ENCODE results near the gene KRT20. TPM values are rescaled to one million over a fixed set of nuclear protein-coding genes. Genes with fewer than 3 reads are reported as not detected.
A peak's percentile ranks its signal among the peaks of the same experiment; 100 is the strongest.

Gene KRT20
- total and polyA plus RNA-seq, 2 of the 13 experiments (the other 11 are each of a cell fraction or from before 2014, with no cell fraction given): 0.13 to 0.20 TPM

DNA sequence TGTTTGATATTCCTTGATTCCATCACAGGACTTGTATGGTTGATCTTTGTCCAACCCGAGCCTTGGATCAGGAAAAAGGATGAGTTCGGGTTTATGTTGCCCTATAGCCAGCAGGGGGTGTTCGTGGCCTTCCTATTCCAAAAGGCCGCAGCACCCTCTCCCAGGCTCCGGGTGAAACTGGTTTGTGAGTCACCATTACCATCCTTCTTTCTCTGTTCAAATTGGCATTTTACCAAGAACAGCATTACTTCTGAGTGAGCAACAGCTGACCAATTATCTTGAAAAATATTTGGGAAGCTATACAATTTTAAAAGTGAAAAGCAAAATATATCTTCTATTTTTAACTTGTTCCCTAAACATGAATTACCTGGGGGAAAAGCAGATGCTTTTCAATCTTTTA is 24.3 kb upstream of the KRT20 start:
- no peak overlapping the region for H3K4me2 ChIP-seq (ENCODE audit: low read depth, low read length)
- intact Hi-C loops (cut with micrococcal nuclease; ENCODE audit: unreplicated experiment): loop anchor here (1.0 to 10.0 kb wide), 9 partner anchors 47 to 753 kb away; partner anchors contain the start of genes KRT19, KRTAP1-1, KRTAP2-1 and KRTAP3-1
- H3K9me3 ChIP-seq (ENCODE audit: low read length): no peaks in the 10 kb centered on the region
- H3K4me1 ChIP-seq (ENCODE audit: insufficient read depth, low read length): peaks cover 33% of the 10 kb centered on the region
- FAIRE-seq: peak; percentile 95
- H3K79me2 ChIP-seq (ENCODE audit: insufficient read depth, low read length): no peaks in the 10 kb centered on the region
- BruUV-seq (replicated peaks): no TSS peak
- no peak overlapping the region for H3K27ac ChIP-seq (ENCODE audit: extremely low read length, insufficient read depth, low read length)
- no peaks in the 10 kb centered on the region for H3K27me3 ChIP-seq (ENCODE audit: control insufficient read depth in 1 of 2, insufficient read depth in 2 of 2, low read length in 2 of 2)
- no peak overlapping the region for H3K4me3 ChIP-seq (replicated peaks in 1 of 3; ENCODE audit: insufficient read depth in 1 of 3, low read depth in 2 of 3, low read length in 3 of 3)
- POLR2A ChIA-PET: interaction anchor here (1.6 kb wide), 1 partner anchor 150 kb away, joined by 3 read pairs; no protein-coding TSS in a partner anchor
- no peak overlapping the region for H2AFZ ChIP-seq (ENCODE audit: low read length)
- H3K9ac ChIP-seq (ENCODE audit: insufficient read depth, low read depth, low read length): no peak overlapping the region
- in situ Hi-C loops (cut with HindIII; ENCODE audit: extremely low pct_ligation_motif_present, low pct_unique_long_range_greater_than_20kb): loop anchor here (5.0 kb wide), 1 partner anchor 413 kb away; no protein-coding TSS in a partner anchor
- CTCF ChIA-PET (ENCODE audit: low intra/inter-chr PET ratio, low total read pairs): interaction anchor here (0.6 to 3.3 kb wide), 12 partner anchors 46 to 758 kb away, joined by 3 to 32 read pairs (median 6); no protein-coding TSS in a partner anchor
- H3K36me3 ChIP-seq (replicated peaks in 1 of 2; ENCODE audit: control insufficient read depth in 1 of 2, insufficient read depth in 2 of 2, low read length in 2 of 2): no peaks in the 10 kb centered on the region
- peak; percentile 92 for DNase-seq (ENCODE audit: low spot score)
- 0% methylated on average over 5 of the region's 5 CpGs for WGBS (ENCODE audit: low lambda C conversion rate)
- ATAC-seq: peak; percentile 93
- no peaks in the 10 kb centered on the region for H4K20me1 ChIP-seq (ENCODE audit: insufficient read depth, low read length)
- TF ChIP-seq STAT6 (CRISPR knock-in tag; IDR thresholded peaks at IDR 0.05; ENCODE audit: borderline replicate concordance) (0 out of 2 replicates have a peak, but pooled peaks have one; percentile 45), ZKSCAN8 (CRISPR knock-in tag; IDR thresholded peaks at IDR 0.05; ENCODE audit: borderline replicate concordance) (no peak), SAFB2 (CRISPR knock-in tag; IDR thresholded peaks at IDR 0.05; ENCODE audit: borderline replicate concordance, low read depth) (no peak), CHD4 (IDR thresholded peaks at IDR 0.05; ENCODE audit: borderline replicate concordance, low read length) (no peak), ZNF333 (CRISPR knock-in tag; IDR thresholded peaks at IDR 0.05; ENCODE audit: borderline replicate concordance) (no peak), TCF7 (IDR thresholded peaks at IDR 0.05; ENCODE audit: low read depth) (no peak), U2AF2 (IDR thresholded peaks at IDR 0.05; ENCODE audit: low read depth, low read length) (no peak), ZNF326 (CRISPR knock-in tag; IDR thresholded peaks at IDR 0.05; ENCODE audit: borderline replicate concordance) (no peak), ZNF761 (CRISPR knock-in tag; conservative IDR thresholded peaks at IDR 0.05) (no peak), ZNF142 (CRISPR knock-in tag; IDR thresholded peaks at IDR 0.05) (no peak), ZNF839 (CRISPR knock-in tag; IDR thresholded peaks at IDR 0.05; ENCODE audit: borderline replicate concordance) (no peak)
- TF ChIP-seq, protein P1, sequence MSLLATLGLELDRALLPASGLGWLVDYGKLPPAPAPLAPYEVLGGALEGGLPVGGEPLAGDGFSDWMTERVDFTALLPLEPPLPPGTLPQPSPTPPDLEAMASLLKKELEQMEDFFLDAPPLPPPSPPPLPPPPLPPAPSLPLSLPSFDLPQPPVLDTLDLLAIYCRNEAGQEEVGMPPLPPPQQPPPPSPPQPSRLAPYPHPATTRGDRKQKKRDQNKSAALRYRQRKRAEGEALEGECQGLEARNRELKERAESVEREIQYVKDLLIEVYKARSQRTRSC (CRISPR knock-in tag; IDR thresholded peaks at IDR 0.05; ENCODE audit: low read depth): no peak
- TF ChIP-seq, protein P2, sequence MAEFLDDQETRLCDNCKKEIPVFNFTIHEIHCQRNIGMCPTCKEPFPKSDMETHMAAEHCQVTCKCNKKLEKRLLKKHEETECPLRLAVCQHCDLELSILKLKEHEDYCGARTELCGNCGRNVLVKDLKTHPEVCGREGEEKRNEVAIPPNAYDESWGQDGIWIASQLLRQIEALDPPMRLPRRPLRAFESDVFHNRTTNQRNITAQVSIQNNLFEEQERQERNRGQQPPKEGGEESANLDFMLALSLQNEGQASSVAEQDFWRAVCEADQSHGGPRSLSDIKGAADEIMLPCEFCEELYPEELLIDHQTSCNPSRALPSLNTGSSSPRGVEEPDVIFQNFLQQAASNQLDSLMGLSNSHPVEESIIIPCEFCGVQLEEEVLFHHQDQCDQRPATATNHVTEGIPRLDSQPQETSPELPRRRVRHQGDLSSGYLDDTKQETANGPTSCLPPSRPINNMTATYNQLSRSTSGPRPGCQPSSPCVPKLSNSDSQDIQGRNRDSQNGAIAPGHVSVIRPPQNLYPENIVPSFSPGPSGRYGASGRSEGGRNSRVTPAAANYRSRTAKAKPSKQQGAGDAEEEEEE (CRISPR knock-in tag; IDR thresholded peaks at IDR 0.05; ENCODE audit: borderline replicate concordance): 0 out of 2 replicates have a peak, but pooled peaks have one; percentile 72

Measured in HepG2 (cell line).